Fibroblast of villous mesenchyme (primary cell): ENCODE measurements around the gene GABRQ. TPM values are rescaled to one million over a fixed set of nuclear protein-coding genes. Genes with fewer than 3 reads are reported as not detected.

Source experiments
- DNase-seq: peaks from one replicate; pipeline ENCODE4 v3.0.0-alpha.2; 2010; ENCODE audit warnings: low read depth
- H3K4me3 ChIP-seq: 2 replicates; pipeline ENCODE4 v1.5.1; 2011; ENCODE audit warnings: low read depth, mild to moderate bottlenecking, low read length
- total RNA-seq: library from RNA; depleted of rRNA; stranded (reverse); fragments of >200 nt; gene quantifications from 2 replicates; pipeline ENCODE4 v1.2.3, GENCODE V29; 2012
- TF ChIP-seq, protein P1 (sequence below): IDR thresholded peaks from 2 replicates; pipeline ENCODE4 v1.5.1; 2012; ENCODE audit warnings: low read depth, mild to moderate bottlenecking, low read length; ENCODE audit not compliant: insufficient read depth

Gene GABRQ
- total RNA-seq, 1 donor = under 0.01 TPM

DNA sequence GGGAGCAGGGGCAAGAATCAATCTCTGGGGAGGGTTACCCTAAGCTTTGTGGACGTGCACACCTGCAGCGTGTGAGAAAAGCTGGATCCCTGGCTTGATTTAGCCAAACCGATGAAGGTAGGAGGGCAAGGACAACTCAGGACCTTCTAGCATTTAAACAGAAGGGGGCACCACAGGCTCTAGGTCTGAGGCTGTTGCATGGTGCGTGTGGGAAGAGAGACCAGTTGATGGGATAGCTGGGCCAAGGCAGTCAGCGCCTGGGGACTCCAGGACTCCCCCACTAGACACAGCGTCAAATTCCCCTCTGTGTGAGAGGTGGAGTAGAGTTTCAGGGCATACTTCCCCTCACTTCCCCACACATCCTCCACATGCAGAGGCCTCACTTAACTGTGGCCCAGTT, 4.3 kb downstream of the GABRQ start:
- H3K4me3 ChIP-seq = no peak overlapping the region
- TF ChIP-seq, protein P1, sequence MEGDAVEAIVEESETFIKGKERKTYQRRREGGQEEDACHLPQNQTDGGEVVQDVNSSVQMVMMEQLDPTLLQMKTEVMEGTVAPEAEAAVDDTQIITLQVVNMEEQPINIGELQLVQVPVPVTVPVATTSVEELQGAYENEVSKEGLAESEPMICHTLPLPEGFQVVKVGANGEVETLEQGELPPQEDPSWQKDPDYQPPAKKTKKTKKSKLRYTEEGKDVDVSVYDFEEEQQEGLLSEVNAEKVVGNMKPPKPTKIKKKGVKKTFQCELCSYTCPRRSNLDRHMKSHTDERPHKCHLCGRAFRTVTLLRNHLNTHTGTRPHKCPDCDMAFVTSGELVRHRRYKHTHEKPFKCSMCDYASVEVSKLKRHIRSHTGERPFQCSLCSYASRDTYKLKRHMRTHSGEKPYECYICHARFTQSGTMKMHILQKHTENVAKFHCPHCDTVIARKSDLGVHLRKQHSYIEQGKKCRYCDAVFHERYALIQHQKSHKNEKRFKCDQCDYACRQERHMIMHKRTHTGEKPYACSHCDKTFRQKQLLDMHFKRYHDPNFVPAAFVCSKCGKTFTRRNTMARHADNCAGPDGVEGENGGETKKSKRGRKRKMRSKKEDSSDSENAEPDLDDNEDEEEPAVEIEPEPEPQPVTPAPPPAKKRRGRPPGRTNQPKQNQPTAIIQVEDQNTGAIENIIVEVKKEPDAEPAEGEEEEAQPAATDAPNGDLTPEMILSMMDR = peak; percentile 20
- peak; percentile 6 for DNase-seq

DNA sequence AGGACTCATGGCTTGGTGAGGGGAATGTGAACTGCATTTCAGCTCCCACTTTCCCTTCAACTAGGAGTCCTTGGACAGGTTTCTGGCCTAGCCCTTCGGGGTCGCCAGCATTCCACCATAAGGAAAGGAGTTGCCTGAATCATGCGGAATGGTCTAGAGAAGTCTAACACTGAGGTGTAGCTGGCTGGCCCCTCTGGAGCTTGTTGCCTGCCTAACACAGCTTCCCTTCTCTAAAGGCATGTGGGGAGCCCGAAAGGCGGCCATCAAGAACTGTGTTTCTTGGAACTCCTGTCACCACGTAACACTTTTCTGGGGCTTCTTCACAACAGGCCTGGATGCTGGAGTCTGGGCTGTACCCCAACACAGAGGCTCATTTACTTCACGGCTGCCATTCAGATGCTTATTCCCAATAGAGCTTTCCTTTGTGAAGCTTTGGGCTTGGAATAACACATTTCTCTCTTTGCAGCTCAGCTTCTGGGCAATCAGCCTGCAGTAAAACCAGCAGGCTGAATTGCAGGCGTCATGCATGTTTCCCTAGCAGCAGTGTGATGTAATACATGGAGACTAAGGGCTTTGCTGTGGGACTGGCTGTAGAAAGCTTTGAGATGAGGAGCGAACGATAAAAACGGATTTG, 5.4 kb downstream of the GABRQ start:
- TF ChIP-seq, protein P1 = no peak
- H3K4me3 ChIP-seq = no peak overlapping the region
- no peak for DNase-seq

DNA sequence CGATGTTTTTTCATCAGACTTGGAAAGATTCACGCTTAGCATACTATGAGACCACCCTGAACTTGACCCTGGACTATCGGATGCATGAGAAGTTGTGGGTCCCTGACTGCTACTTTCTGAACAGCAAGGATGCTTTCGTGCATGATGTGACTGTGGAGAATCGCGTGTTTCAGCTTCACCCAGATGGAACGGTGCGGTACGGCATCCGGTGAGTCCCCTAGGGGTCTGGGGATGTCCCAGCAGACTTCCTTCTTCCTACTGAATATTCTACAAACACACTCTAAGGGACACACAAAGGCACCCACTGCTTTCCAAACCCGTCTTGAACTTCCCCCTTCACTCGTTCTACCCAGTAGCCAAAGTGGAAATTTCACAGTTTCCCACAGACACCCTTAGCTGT, 9.3 kb downstream of the GABRQ start:
- H3K4me3 ChIP-seq = no peak overlapping the region
- DNase-seq = no peak
- TF ChIP-seq, protein P1 = no peak

DNA sequence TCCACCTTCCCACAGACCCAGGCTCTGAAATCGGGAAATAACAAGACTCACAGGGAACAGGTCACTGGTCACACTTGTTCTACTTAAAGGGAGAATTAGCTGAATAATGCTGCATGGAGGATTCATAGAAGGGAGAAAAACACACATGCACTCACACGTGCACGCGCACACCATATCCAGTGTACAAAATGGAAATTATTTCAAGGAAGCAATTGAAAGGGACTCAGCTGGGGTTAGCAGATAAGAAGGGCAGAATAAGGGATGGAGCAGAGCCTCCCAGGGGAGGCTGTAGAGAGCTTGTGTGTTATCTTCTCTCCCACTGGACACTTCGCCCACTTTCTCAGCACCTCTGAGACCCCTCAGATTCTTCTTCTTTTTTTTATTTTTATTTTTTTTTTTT, 10.3 kb downstream of the GABRQ start:
- no peak overlapping the region for H3K4me3 ChIP-seq
- TF ChIP-seq, protein P1 = no peak
- no peak for DNase-seq

DNA sequence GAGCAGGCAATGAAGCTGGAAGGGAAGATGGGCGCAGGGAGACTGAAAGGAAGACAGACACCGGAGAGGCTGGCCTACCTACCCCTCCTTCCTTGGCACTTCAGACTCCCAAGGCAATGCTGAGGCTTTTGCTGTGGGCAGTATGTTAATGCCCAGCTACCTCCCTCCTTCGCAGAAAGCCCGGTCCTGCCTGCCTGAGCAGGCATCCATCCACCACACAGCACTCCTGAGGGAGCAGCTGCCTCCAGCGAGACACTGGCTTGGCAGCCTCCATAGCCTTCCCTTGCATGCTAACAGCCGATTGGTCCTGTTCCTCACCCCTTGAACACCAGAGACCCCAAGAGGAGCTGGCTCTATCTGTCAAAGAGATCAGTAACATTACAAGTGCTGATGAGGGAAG, 14.4 kb downstream of the GABRQ start:
- TF ChIP-seq, protein P1 = no peak
- H3K4me3 ChIP-seq = no peak overlapping the region
- no peak for DNase-seq

DNA sequence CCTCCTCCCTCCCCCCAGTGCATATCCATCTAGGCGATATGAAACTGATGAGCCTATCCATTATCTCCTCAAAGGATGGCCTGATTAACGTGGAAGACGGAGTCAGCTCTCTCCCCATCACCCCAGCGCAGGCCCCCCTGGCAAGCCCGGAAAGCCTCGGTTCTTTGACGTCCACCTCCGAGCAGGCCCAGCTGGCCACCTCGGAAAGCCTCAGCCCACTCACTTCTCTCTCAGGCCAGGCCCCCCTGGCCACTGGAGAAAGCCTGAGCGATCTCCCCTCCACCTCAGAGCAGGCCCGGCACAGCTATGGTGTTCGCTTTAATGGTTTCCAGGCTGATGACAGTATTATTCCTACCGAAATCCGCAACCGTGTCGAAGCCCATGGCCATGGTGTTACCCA, 14.8 kb downstream of the GABRQ start:
- TF ChIP-seq, protein P1 = no peak
- DNase-seq = no peak
- H3K4me3 ChIP-seq = no peak overlapping the region

DNA sequence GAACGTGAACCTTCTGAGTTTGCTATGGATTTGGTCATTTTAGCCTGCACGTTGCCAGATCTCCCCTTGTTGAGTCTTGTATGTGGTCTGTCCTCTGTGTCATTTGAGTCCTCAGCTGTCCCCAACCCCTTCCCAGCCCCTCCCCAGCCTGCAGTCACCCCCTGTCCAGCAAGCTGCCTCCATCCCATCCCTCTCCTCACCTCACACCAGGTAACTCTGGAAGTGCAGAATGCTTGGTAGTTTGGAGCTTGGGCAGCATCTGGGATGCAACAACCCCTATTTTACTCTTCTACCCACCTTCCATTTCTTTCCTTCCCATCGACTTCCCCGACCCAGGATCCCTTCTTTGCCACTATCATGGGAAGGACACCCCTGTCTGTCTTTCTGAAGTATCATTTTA, 18.4 kb downstream of the GABRQ start:
- no peak overlapping the region for H3K4me3 ChIP-seq
- DNase-seq = no peak
- TF ChIP-seq, protein P1 = no peak
